IMR-90 (cell line): Measurements from ENCODE around the gene SCTR. TPM values are rescaled to one million over a fixed set of nuclear protein-coding genes. Genes with fewer than 3 reads are reported as not detected.

Source experiments
- ATAC-seq: fragments of 200-7000 bp; cut with Tn5 transposase; 2 replicates; pipeline ENCODE4 v1.9.1; 2020; ENCODE audit warnings: low read depth, mild to moderate bottlenecking, moderate library complexity
- BruUV-seq: library from RNA; stranded (reverse); fragments of 400-500 nt; replicated peaks from 2 replicates; lab custom pipeline; 2021; lab: Mats Ljungman, UMichigan
- CTCF ChIA-PET: fragments of 300-600 bp; formaldehyde crosslinking; extraction: SDS; loops from one replicate; lab custom pipeline; 2021; ENCODE audit warnings: antibody characterized with exemption; lab: Yijun Ruan, JAX
- POLR2A ChIA-PET: fragments of 300-600 bp; sonication (Branson Sonifier 250); formaldehyde crosslinking; loops from one replicate; lab custom pipeline; 2022; ENCODE audit warnings: antibody characterized with exemption; ENCODE audit not compliant: unreplicated experiment; lab: Charles Lee
- DNase-seq: peaks from one replicate; pipeline ENCODE4 v3.0.0; 2013
- H2AFZ ChIP-seq: replicated peaks from 2 replicates; pipeline ENCODE3; 2013; ENCODE audit warnings: low read length, mild to moderate bottlenecking; ENCODE audit not compliant: poor library complexity
- H2AK5ac ChIP-seq: 2 replicates; pipeline ENCODE4 v1.6.1; 2013; ENCODE audit warnings: low read depth, low read length, inconsistent platforms
- H2AK9ac ChIP-seq: replicated peaks from 2 replicates; pipeline ENCODE3; 2013; ENCODE audit warnings: mild to moderate bottlenecking, low read depth, low read length, moderate library complexity; ENCODE audit not compliant: poor library complexity
- H2BK120ac ChIP-seq: 2 replicates; pipeline ENCODE4 v1.6.1; 2013; ENCODE audit warnings: low read depth, low read length, inconsistent platforms
- H2BK15ac ChIP-seq: 3 replicates; pipeline ENCODE4 v1.6.1; 2013; ENCODE audit warnings: low read depth, low read length, inconsistent platforms
- H2BK20ac ChIP-seq: 2 replicates; pipeline ENCODE4 v1.6.1; 2013; ENCODE audit warnings: low read depth, mild to moderate bottlenecking, inconsistent platforms, low read length, moderate library complexity
- H2BK5ac ChIP-seq: 2 replicates; pipeline ENCODE4 v1.6.1; 2013; ENCODE audit warnings: mild to moderate bottlenecking, low read depth, low read length, inconsistent platforms; ENCODE audit not compliant: poor library complexity, severe bottlenecking
- H3K14ac ChIP-seq: replicated peaks from 2 replicates; pipeline ENCODE4 v1.6.1; 2013; ENCODE audit warnings: low read depth, low read length, inconsistent platforms
- H3K18ac ChIP-seq: 2 replicates; pipeline ENCODE4 v1.6.1; 2013; ENCODE audit warnings: low read depth, low read length, control low read depth
- H3K23ac ChIP-seq: 2 replicates; pipeline ENCODE4 v1.6.1; 2013; ENCODE audit warnings: low read depth, low read length, inconsistent platforms
- H3K27ac ChIP-seq: 2 replicates; pipeline ENCODE4 v1.5.1; 2013; ENCODE audit warnings: mild to moderate bottlenecking, control low read depth, low read length; ENCODE audit not compliant: insufficient read depth
- H3K27me3 ChIP-seq: 2 replicates; pipeline ENCODE4 v1.6.1; 2013; ENCODE audit warnings: low read length; ENCODE audit not compliant: control insufficient read depth, insufficient read depth
- H3K36me3 ChIP-seq: 2 replicates; pipeline ENCODE4 v1.6.1; 2013; ENCODE audit warnings: low read length, mixed read lengths; ENCODE audit not compliant: control insufficient read depth, insufficient read depth
- H3K4ac ChIP-seq: 2 replicates; pipeline ENCODE4 v1.6.1; 2013; ENCODE audit warnings: low read depth, low read length, inconsistent platforms
- H3K4me1 ChIP-seq: 2 replicates; pipeline ENCODE4 v1.6.1; 2013; ENCODE audit warnings: low read length, mixed read lengths; ENCODE audit not compliant: control insufficient read depth, insufficient read depth
- H3K4me2 ChIP-seq: 2 replicates; pipeline ENCODE4 v1.6.1; 2013; ENCODE audit warnings: low read depth, mild to moderate bottlenecking, control low read depth, low read length, moderate library complexity
- H3K4me3 ChIP-seq: 2 replicates; pipeline ENCODE4 v1.5.1; 2013; ENCODE audit warnings: low read depth, mild to moderate bottlenecking, control low read depth, low read length, moderate library complexity; ENCODE audit not compliant: insufficient read depth
- H3K56ac ChIP-seq: 2 replicates; pipeline ENCODE4 v1.6.1; 2013; ENCODE audit warnings: low read length, inconsistent platforms; ENCODE audit not compliant: insufficient read depth; ENCODE audit errors: extremely low read depth
- H3K79me1 ChIP-seq, 2 experiments: 2 replicates each; pipeline ENCODE4 v1.6.1; 2013; ENCODE audit warnings: low read length in 2 of 2, inconsistent platforms in 1 of 2, low read depth in 1 of 2
- H3K9ac ChIP-seq: 2 replicates; pipeline ENCODE4 v1.6.1; 2013; ENCODE audit warnings: low read depth, low read length, control low read depth
- H3K9me1 ChIP-seq: 2 replicates; pipeline ENCODE4 v1.6.1; 2013; ENCODE audit warnings: low read length, inconsistent platforms; ENCODE audit not compliant: insufficient read depth
- H3K9me3 ChIP-seq: 2 replicates; pipeline ENCODE4 v1.6.1; 2013; ENCODE audit warnings: low read length; ENCODE audit not compliant: control insufficient read depth, insufficient read depth
- H4K20me1 ChIP-seq: 2 replicates; pipeline ENCODE4 v1.6.1; 2013; ENCODE audit warnings: low read length, inconsistent platforms; ENCODE audit not compliant: insufficient read depth
- H4K5ac ChIP-seq: 2 replicates; pipeline ENCODE4 v1.6.1; 2013; ENCODE audit warnings: mild to moderate bottlenecking, low read depth, low read length, control low read depth
- H4K8ac ChIP-seq, 2 experiments: 2 replicates each; pipeline ENCODE4 v1.6.1; 2013; ENCODE audit warnings: low read depth in 2 of 2, low read length in 2 of 2, control low read depth in 1 of 2, inconsistent platforms in 1 of 2
- H4K91ac ChIP-seq: 2 replicates; pipeline ENCODE4 v1.6.1; 2013; ENCODE audit warnings: low read depth, low read length, inconsistent platforms; ENCODE audit not compliant: insufficient read depth
- BHLHE40 ChIP-seq: fragments of 150-350 bp; IDR thresholded peaks from 2 replicates; pipeline ENCODE4 v1.6.1; 2016; ENCODE audit warnings: mild to moderate bottlenecking, low read depth, low read length
- CEBPB ChIP-seq: IDR thresholded peaks from 2 replicates; pipeline ENCODE4 v1.6.1; 2012; ENCODE audit warnings: low read depth, low read length, improper control_type of control experiment
- CHD1 ChIP-seq: IDR thresholded peaks from 2 replicates; pipeline ENCODE4 v1.6.1; 2012; ENCODE audit warnings: low read depth, low read length, improper control_type of control experiment
- CTCF ChIP-seq: conservative IDR thresholded peaks from 2 replicates; pipeline ENCODE4 v1.5.1; 2012; ENCODE audit warnings: mild to moderate bottlenecking, low read depth, low read length, improper control_type of control experiment
- ELK1 ChIP-seq: fragments of 150-350 bp; IDR thresholded peaks from 2 replicates; pipeline ENCODE4 v1.6.1; 2016; ENCODE audit warnings: low read depth, mild to moderate bottlenecking, low read length, moderate library complexity, borderline replicate concordance
- FOS ChIP-seq: fragments of 150-350 bp; IDR thresholded peaks from 2 replicates; pipeline ENCODE4 v1.6.1; 2016; ENCODE audit warnings: low read depth, low read length
- MAFK ChIP-seq: IDR thresholded peaks from 2 replicates; pipeline ENCODE4 v1.6.1; 2012; ENCODE audit warnings: low read depth, low read length, improper control_type of control experiment
- MAZ ChIP-seq: IDR thresholded peaks from 2 replicates; pipeline ENCODE4 v1.6.1; 2012; ENCODE audit warnings: low read depth, mild to moderate bottlenecking, low read length, improper control_type of control experiment, moderate library complexity, borderline replicate concordance
- MXI1 ChIP-seq: IDR thresholded peaks from 2 replicates; pipeline ENCODE4 v1.6.1; 2012; ENCODE audit warnings: low read depth, mild to moderate bottlenecking, low read length, moderate library complexity, borderline replicate concordance
- NFE2L2 ChIP-seq: fragments of 150-350 bp; IDR thresholded peaks from 2 replicates; pipeline ENCODE4 v1.6.1; 2016; ENCODE audit warnings: low read depth, mild to moderate bottlenecking, low read length
- POLR2A ChIP-seq: IDR thresholded peaks from 2 replicates; pipeline ENCODE4 v1.6.1; 2012; ENCODE audit warnings: mild to moderate bottlenecking, low read depth, low read length
- RAD21 ChIP-seq: IDR thresholded peaks from 2 replicates; pipeline ENCODE4 v1.6.1; 2012; ENCODE audit warnings: low read length, improper control_type of control experiment
- RCOR1 ChIP-seq: IDR thresholded peaks from 2 replicates; pipeline ENCODE4 v1.6.1; 2012; ENCODE audit warnings: mild to moderate bottlenecking, low read length, improper control_type of control experiment; ENCODE audit not compliant: insufficient replicate concordance
- RFX5 ChIP-seq: IDR thresholded peaks from 2 replicates; pipeline ENCODE4 v1.8.0; 2012; ENCODE audit warnings: low read depth, mild to moderate bottlenecking, low read length, moderate library complexity
- SMC3 ChIP-seq: fragments of 150-350 bp; IDR thresholded peaks from 2 replicates; pipeline ENCODE4 v1.6.1; 2016; ENCODE audit warnings: low read depth, mild to moderate bottlenecking, antibody characterized with exemption, low read length, moderate library complexity
- USF2 ChIP-seq: fragments of 150-350 bp; IDR thresholded peaks from 2 replicates; pipeline ENCODE4 v1.6.1; 2017; ENCODE audit warnings: mild to moderate bottlenecking, antibody characterized with exemption, low read length, low read depth
- WGBS, 2 experiments: methylation state at CpG; one replicate each; pipeline versions ENCODE4 v1.1.5 to v1.1.7; 2013; ENCODE audit warnings: missing lambda C conversion rate in 2 of 2; ENCODE audit not compliant: insufficient read length in 1 of 2; ENCODE audit errors: extremely low coverage in 2 of 2; 5-methylcytosine and 5-hydroxymethylcytosine counted together
- dilution Hi-C: fragments of 300-500 bp; cut with HindIII; formaldehyde crosslinking; loops from one replicate; pipeline ENCODE4 v1.14.3; 2018; ENCODE audit warnings: low sequenced_read_pairs; ENCODE audit not compliant: unreplicated experiment
- in situ Hi-C: fragments of 300-500 bp; cut with MboI; formaldehyde crosslinking; loops from 3 replicates; pipeline ENCODE4 v1.14.3; 2019; ENCODE audit warnings: low sequenced_read_pairs, inconsistent platforms, mixed read lengths
- intact Hi-C: fragments of 100-400 bp; cut with micrococcal nuclease; formaldehyde crosslinking; loops from 2 replicates; pipeline ENCODE4 v1.10.0; 2022
- polyA plus RNA-seq, 3 experiments: library from polyadenylated mRNA; depleted of rRNA; stranded (reverse); fragments of >200 nt; gene quantifications; 2 replicates each; pipeline ENCODE4 v1.2.3, GENCODE V29; 2012; ENCODE audit warnings: low replicate concordance in 1 of 3
- total RNA-seq: library from RNA; depleted of rRNA; stranded (reverse); fragments of >200 nt; gene quantifications from 2 replicates; pipeline ENCODE4 v1.2.3, GENCODE V29; 2012

Gene SCTR
- total and polyA plus RNA-seq, 2 of the 4 experiments (the other 2 are of a cell fraction): not detected

- H2BK5ac ChIP-seq: no peak overlapping the region
- no CpG with 5 or more reads among the region's 4 CpGs for WGBS, 2 experiments
- no peak overlapping the region for H3K4ac ChIP-seq
- no TSS peak for BruUV-seq
- H3K4me1 ChIP-seq: no peaks in the 10 kb centered on the region
- ATAC-seq (no peak), DNase-seq (no peak)
- H4K8ac ChIP-seq: no peak overlapping the region
- POLR2A ChIA-PET: no interaction called here
- H3K79me1 ChIP-seq: no peaks in the 10 kb centered on the region
- H3K27me3 ChIP-seq: no peaks in the 10 kb centered on the region
- H4K91ac ChIP-seq: no peak overlapping the region
- no peak overlapping the region for H2AK5ac ChIP-seq
- TF ChIP-seq CEBPB (no peak), MXI1 (no peak), RFX5 (no peak), CHD1 (no peak), POLR2A (no peak), MAFK (no peak), BHLHE40 (no peak), ELK1 (no peak), MAZ (no peak), NFE2L2 (no peak), SMC3 (no peak), RCOR1 (no peak), USF2 (no peak), FOS (no peak), RAD21 (no peak), CTCF (no peak)
- no peak overlapping the region for H2BK20ac ChIP-seq
- no peak overlapping the region for H3K4me3 ChIP-seq
- H2BK15ac ChIP-seq: no peak overlapping the region
- no peak overlapping the region for H3K27ac ChIP-seq
- H2BK120ac ChIP-seq: no peak overlapping the region
- no peak overlapping the region for H3K4me2 ChIP-seq
- H3K9me3 ChIP-seq: no peaks in the 10 kb centered on the region
- no peak overlapping the region for H2AFZ ChIP-seq
- no peak overlapping the region for H3K23ac ChIP-seq
- no peak overlapping the region for H3K56ac ChIP-seq
- H4K20me1 ChIP-seq: no peaks in the 10 kb centered on the region
- intact Hi-C loops (loop anchor here (5.0 kb wide), 1 partner anchor 397 kb away; no protein-coding TSS in a partner anchor), dilution Hi-C loops (no loop called here), in situ Hi-C loops (no loop called here)
- no peak overlapping the region for H3K14ac ChIP-seq
- no peaks in the 10 kb centered on the region for H3K36me3 ChIP-seq
- H3K18ac ChIP-seq: no peak overlapping the region
- no peak overlapping the region for H3K9ac ChIP-seq
- H2AK9ac ChIP-seq: no peak overlapping the region
- no peaks in the 10 kb centered on the region for H3K9me1 ChIP-seq
- no peak overlapping the region for H4K5ac ChIP-seq
- CTCF ChIA-PET: interaction anchor here (1.3 kb wide), 1 partner anchor 67 kb away, joined by 6 read pairs; no protein-coding TSS in a partner anchor
Measured at GRCh38 chr2:119409506-119409905, 114.8 kb downstream of the SCTR start.
